Ishikawa (cell line): ENCODE data around the gene SYT1.

ENCODE experiments used
- CEBPB ChIP-seq: IDR thresholded peaks from 2 replicates; pipeline ENCODE4 v1.6.1; 2012
- EGR1 ChIP-seq: IDR thresholded peaks from 2 replicates; pipeline ENCODE4 v1.6.1; 2012
- EP300 ChIP-seq: IDR thresholded peaks from 2 replicates; pipeline ENCODE4 v1.6.1; 2012; ENCODE audit warnings: borderline replicate concordance
- FOXM1 ChIP-seq: IDR thresholded peaks from 2 replicates; pipeline ENCODE4 v1.6.1; 2012; ENCODE audit warnings: low read depth, borderline replicate concordance
- MAX ChIP-seq: IDR thresholded peaks from 2 replicates; pipeline ENCODE4 v1.6.1; 2012
- NFIC ChIP-seq: IDR thresholded peaks from 2 replicates; pipeline ENCODE4 v1.6.1; 2012
- REST ChIP-seq: IDR thresholded peaks from 2 replicates; pipeline ENCODE4 v1.6.1; 2012; ENCODE audit warnings: low read depth, mild to moderate bottlenecking
- TAF1 ChIP-seq: IDR thresholded peaks from 2 replicates; pipeline ENCODE4 v1.6.1; 2012; ENCODE audit warnings: low read depth, mild to moderate bottlenecking
- TCF12 ChIP-seq: IDR thresholded peaks from 2 replicates; pipeline ENCODE4 v1.6.1; 2012; ENCODE audit warnings: low read depth
- USF1 ChIP-seq: IDR thresholded peaks from 2 replicates; pipeline ENCODE4 v1.6.1; 2012
- YY1 ChIP-seq: IDR thresholded peaks from 2 replicates; pipeline ENCODE4 v1.6.1; 2012; ENCODE audit warnings: low read depth
- ZBTB7A ChIP-seq: IDR thresholded peaks from 2 replicates; pipeline ENCODE4 v1.6.1; 2012; ENCODE audit warnings: low read depth

SYT1 gene

GRCh38 chr12:79482921-79483320, 618.3 kb downstream of the SYT1 start:
- TF ChIP-seq EP300, result no peak
- TF ChIP-seq MAX, result no peak
- TF ChIP-seq EGR1, result no peak
- no peak for TF ChIP-seq USF1
- no peak for TF ChIP-seq NFIC
- no peak for TF ChIP-seq ZBTB7A
- TF ChIP-seq CEBPB, result no peak
- TF ChIP-seq REST, result no peak
- no peak for TF ChIP-seq YY1
- TF ChIP-seq TAF1, result no peak

- TF ChIP-seq TAF1 (no peak), EGR1 (no peak), FOXM1 (no peak)
Measured at GRCh38 chr12:79486154-79486553, 621.6 kb downstream of the SYT1 start.

GRCh38 chr12:79487386-79488110, 623.0 kb downstream of the SYT1 start:
- TF ChIP-seq TCF12 (no peak), YY1 (no peak), TAF1 (no peak), USF1 (no peak), MAX (no peak), REST (no peak), EGR1 (no peak), EP300 (no peak), CEBPB (no peak), NFIC (no peak)
